ENCODE data around the gene IGF2R. TPM values are rescaled to one million over a fixed set of nuclear protein-coding genes. Genes with fewer than 3 reads are reported as not detected.
A peak's percentile ranks its signal among the peaks of the same experiment; 100 is the strongest.

Gene IGF2R
- total RNA-seq, 4 donors from 2014 or later = 60.0 to 93.4 (median 71.7) TPM

DNA sequence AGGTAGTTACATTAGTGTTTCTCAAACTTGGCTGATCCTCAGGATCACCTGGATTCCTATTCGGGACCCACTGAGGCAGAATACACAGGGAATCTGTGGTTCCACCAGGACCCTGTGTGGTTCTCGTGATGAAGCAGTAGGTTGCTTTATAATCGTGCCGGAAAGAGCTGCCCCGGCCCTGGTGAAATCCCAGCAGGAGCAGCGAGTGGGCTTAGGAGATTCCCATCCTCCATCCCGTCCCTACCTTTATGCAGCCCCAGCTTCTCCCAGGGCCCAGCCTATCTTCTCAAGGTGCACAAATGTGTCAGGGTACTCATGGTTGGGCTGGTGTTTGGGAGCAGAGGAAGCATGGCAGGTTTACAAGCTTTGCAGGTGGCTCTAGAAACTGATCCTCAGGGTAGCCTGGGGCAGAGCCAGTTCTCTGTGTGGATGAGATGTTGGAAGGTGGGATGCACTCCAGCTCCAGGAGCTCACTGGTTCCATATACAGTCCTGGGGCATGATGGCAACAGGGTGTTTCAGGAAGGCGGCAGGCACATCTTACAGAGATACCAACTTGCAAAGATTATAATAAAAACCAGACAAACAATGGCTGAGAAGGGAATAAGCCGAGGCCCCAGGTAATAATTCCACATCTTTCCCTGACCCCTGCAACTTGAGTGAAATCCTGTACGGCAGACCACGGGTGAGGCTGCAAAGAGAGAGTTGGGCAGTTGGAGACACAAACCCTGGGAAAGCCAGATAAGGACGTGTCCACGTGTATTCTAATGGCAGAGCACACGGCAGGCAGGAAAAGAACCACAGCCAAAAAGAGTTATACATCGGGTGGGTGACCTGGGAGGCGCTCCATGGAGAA lies 158.6 kb downstream of the IGF2R start:
- no peak overlapping the region for H3K4me3 ChIP-seq (ENCODE audit: low read depth, poor library complexity, severe bottlenecking)
- whole genome bisulfite sequencing, 2 donors = 96% methylated on average over 16 of the region's 16 CpGs
- TF ChIP-seq POLR2A (IDR thresholded peaks at IDR 0.05) = no peak
- TF ChIP-seq, protein P1, sequence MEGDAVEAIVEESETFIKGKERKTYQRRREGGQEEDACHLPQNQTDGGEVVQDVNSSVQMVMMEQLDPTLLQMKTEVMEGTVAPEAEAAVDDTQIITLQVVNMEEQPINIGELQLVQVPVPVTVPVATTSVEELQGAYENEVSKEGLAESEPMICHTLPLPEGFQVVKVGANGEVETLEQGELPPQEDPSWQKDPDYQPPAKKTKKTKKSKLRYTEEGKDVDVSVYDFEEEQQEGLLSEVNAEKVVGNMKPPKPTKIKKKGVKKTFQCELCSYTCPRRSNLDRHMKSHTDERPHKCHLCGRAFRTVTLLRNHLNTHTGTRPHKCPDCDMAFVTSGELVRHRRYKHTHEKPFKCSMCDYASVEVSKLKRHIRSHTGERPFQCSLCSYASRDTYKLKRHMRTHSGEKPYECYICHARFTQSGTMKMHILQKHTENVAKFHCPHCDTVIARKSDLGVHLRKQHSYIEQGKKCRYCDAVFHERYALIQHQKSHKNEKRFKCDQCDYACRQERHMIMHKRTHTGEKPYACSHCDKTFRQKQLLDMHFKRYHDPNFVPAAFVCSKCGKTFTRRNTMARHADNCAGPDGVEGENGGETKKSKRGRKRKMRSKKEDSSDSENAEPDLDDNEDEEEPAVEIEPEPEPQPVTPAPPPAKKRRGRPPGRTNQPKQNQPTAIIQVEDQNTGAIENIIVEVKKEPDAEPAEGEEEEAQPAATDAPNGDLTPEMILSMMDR (IDR thresholded peaks at IDR 0.05) = no peak
- intact Hi-C loops (cut with DNase I; ENCODE audit: low total_unique reads) = no loop called here
- peak in 1 of 2 donors; percentile 68 for DNase-seq (ENCODE audit: low spot score in 2 of 2)

DNA sequence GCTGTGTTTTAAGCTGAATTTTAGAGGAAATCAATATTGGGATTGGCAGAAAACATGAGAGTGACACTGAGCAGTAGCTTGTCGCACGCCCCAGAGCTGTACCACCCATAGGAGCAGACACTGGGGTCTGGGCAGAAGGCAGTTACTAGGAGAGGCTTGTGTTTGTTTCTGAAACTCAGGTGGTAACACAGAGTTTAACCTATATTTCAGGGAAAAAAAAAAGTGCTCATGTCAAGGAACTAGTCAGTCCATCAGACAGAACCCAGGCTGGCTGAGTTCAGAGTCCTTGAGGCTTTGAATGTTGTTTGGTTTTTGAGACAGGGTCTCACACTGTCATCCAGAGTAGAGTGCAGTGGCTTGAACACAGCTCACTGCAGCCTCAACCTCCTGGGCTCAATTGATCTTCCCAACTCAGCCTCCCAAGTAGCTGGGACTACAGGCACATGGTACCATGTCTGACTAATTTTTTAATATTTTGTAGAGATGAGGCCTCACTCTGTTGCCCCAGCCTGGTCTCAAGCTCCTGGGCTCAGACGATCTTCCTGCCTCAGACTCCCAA lies 159.3 kb downstream of the IGF2R start:
- no peak for DNase-seq (ENCODE audit: low spot score in 2 of 2)
- 91 to 96% methylated on average over 3 of the region's 3 CpGs for WGBS, 2 donors
- TF ChIP-seq, protein P1 (IDR thresholded peaks at IDR 0.05) = no peak
- no peak for TF ChIP-seq POLR2A (IDR thresholded peaks at IDR 0.05)
- intact Hi-C loops (cut with DNase I; ENCODE audit: low total_unique reads) = no loop called here
- no peak overlapping the region for H3K4me3 ChIP-seq (ENCODE audit: low read depth, poor library complexity, severe bottlenecking)

- no peak overlapping the region for H3K4me3 ChIP-seq (ENCODE audit: low read depth, poor library complexity, severe bottlenecking)
- no peak for TF ChIP-seq POLR2A (IDR thresholded peaks at IDR 0.05)
- TF ChIP-seq, protein P1 (IDR thresholded peaks at IDR 0.05) = no peak
- intact Hi-C loops (cut with DNase I; ENCODE audit: low total_unique reads) = no loop called here
- WGBS, 2 donors = 83 to 88% methylated on average over 6 of the region's 6 CpGs
- peak in 1 of 2 donors; percentile 60 for DNase-seq (ENCODE audit: low spot score in 2 of 2)
These were observed 160.1 kb downstream of the IGF2R start for GRCh38 chr6:160128879-160129516.

DNA sequence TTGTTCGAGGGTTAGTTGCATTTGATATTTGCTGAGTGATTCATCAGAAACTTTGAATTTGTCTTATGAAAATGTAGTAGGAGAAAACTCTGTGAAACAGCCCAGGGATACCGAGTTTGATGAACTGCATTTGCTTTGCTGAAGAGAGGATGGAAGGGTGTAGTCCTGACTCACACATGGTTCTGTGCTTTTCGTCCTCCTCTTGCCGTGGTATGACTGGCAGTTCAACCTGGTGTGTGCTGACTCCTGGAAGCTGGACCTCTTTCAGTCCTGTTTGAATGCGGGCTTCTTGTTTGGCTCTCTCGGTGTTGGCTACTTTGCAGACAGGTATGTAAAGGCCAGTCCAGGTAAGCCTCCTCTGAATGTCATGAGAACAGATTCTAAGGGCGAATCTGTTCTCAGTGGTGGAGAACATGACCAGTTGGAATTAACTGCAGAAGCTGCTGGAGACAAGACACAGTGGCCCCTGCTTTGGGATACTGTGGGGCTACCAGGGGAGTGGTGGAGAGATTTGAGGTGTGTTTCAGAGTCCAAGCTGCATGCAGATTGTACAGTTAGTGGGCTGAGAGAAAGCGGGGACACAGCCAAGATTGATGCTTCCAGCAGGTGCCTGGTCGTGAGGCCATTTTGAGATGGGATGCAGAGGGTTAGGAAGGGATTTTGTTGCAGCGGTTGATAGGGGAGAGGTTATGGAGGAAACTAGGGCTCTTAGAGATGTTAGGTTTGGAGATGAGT lies 161.2 kb downstream of the IGF2R start:
- 92% methylated on average over 10 of the region's 10 CpGs for WGBS, 2 donors
- DNase-seq (ENCODE audit: low spot score in 2 of 2) = peak in 1 of 2 donors; percentile 58
- TF ChIP-seq, protein P1 (IDR thresholded peaks at IDR 0.05) = no peak
- no peak for TF ChIP-seq POLR2A (IDR thresholded peaks at IDR 0.05)
- no peak overlapping the region for H3K4me3 ChIP-seq (ENCODE audit: low read depth, poor library complexity, severe bottlenecking)
- intact Hi-C loops (cut with DNase I; ENCODE audit: low total_unique reads) = loop anchor here (10.0 kb wide), 1 partner anchor 325 kb away; no protein-coding TSS in a partner anchor

- intact Hi-C loops (cut with DNase I; ENCODE audit: low total_unique reads) = loop anchor here (10.0 kb wide), 1 partner anchor 324 kb away; no protein-coding TSS in a partner anchor
These were observed 162.0 kb downstream of the IGF2R start for GRCh38 chr6:160130729-160131484.

More at GRCh38 chr6:160130729-160131484, 162.0 kb downstream of the IGF2R start:
- WGBS, 2 donors = 90 to 93% methylated on average over 13 of the region's 13 CpGs
- TF ChIP-seq POLR2A (IDR thresholded peaks at IDR 0.05) = no peak
- TF ChIP-seq, protein P1 (IDR thresholded peaks at IDR 0.05) = no peak
- DNase-seq (ENCODE audit: low spot score in 2 of 2) = peak in 1 of 2 donors; percentile 43
- H3K4me3 ChIP-seq (ENCODE audit: low read depth, poor library complexity, severe bottlenecking) = no peak overlapping the region

Data from lower leg skin (tissue), 4 donors.